Smooth muscle cell (in vitro differentiated cells): ENCODE measurements around the gene PUS3. TPM values are rescaled to one million over a fixed set of nuclear protein-coding genes. Genes with fewer than 3 reads are reported as not detected.

Experiments
- DNase-seq: peaks from one replicate; lab custom pipeline; 2025; ENCODE audit not compliant: unreplicated experiment; lab: John Stamatoyannopoulos, UW
- H2AFZ ChIP-seq: fragments of 200-600 bp; sonication (generic); 2 replicates; pipeline ENCODE4 v1.6.0; 2016; ENCODE audit warnings: antibody characterized with exemption, low read depth, mild to moderate bottlenecking
- H3F3A ChIP-seq: fragments of 200-600 bp; sonication (generic); 2 replicates; pipeline ENCODE4 v1.6.0; 2017; ENCODE audit warnings: antibody characterized with exemption, low read depth
- H3K27ac ChIP-seq: fragments of 200-600 bp; sonication (generic); 2 replicates; pipeline ENCODE4 v1.5.1; 2016; ENCODE audit warnings: low read depth, mild to moderate bottlenecking
- H3K27me3 ChIP-seq: fragments of 200-600 bp; sonication (generic); 2 replicates; pipeline ENCODE4 v1.6.1; 2016; ENCODE audit warnings: low read depth, mild to moderate bottlenecking
- H3K36me3 ChIP-seq: fragments of 200-600 bp; sonication (generic); 2 replicates; pipeline ENCODE4 v1.5.1; 2016; ENCODE audit warnings: low read depth
- H3K4me1 ChIP-seq: fragments of 200-600 bp; sonication (generic); 2 replicates; pipeline ENCODE4 v1.5.1; 2016; ENCODE audit warnings: low read depth
- H3K4me2 ChIP-seq: fragments of 200-600 bp; sonication (generic); 2 replicates; pipeline ENCODE4 v1.6.0; 2016; ENCODE audit warnings: mild to moderate bottlenecking
- H3K4me3 ChIP-seq: fragments of 200-600 bp; sonication (generic); 2 replicates; pipeline ENCODE4 v1.5.1; 2016; ENCODE audit warnings: mild to moderate bottlenecking
- H3K79me2 ChIP-seq: fragments of 200-600 bp; sonication (generic); 2 replicates; pipeline ENCODE4 v1.6.0; 2016; ENCODE audit warnings: low read depth, mild to moderate bottlenecking
- H3K9ac ChIP-seq: fragments of 200-600 bp; sonication (generic); 2 replicates; pipeline ENCODE4 v1.6.0; 2016; ENCODE audit warnings: low read depth
- H3K9me3 ChIP-seq: fragments of 200-600 bp; sonication (generic); replicated peaks from 2 replicates; pipeline ENCODE4 v1.5.1; 2016; ENCODE audit warnings: low read depth
- H4K20me1 ChIP-seq: fragments of 200-600 bp; sonication (generic); 2 replicates; pipeline ENCODE4 v1.6.0; 2016; ENCODE audit warnings: low read depth
- CTCF ChIP-seq: fragments of 200-600 bp; sonication (generic); IDR thresholded peaks from 2 replicates; pipeline ENCODE4 v1.5.1; 2017; ENCODE audit warnings: borderline replicate concordance, mild to moderate bottlenecking, antibody characterized with exemption; ENCODE audit not compliant: insufficient read depth, poor library complexity, severe bottlenecking
- WGBS: methylation state at CpG from one replicate; pipeline ENCODE4 v1.1.7; 2016; ENCODE audit warnings: low lambda C conversion rate; 5-methylcytosine and 5-hydroxymethylcytosine counted together
- polyA plus RNA-seq: library from polyadenylated mRNA; unstranded; fragments of >200 nt; fragmentation: Nextera tagmentation; extraction: Ambion mirVana; gene quantifications from 2 replicates; pipeline ENCODE4 v1.2.1, GENCODE V29; 2016
- total RNA-seq: library from RNA; depleted of rRNA; stranded (reverse); fragments of >200 nt; gene quantifications from 2 replicates; pipeline ENCODE4 v1.2.3, GENCODE V29; 2014

The PUS3 gene
- total and polyA plus RNA-seq, 2 experiments from 2014 or later: 12.2 to 20.3 TPM

GRCh38 chr11:125941267-125941618 lies 38.2 kb upstream of the PUS3 start:
- H3F3A ChIP-seq: no peaks in the 10 kb centered on the region
- H3K9me3 ChIP-seq: no peaks in the 10 kb centered on the region
- H3K4me1 ChIP-seq: peaks cover 3% of the 10 kb centered on the region
- H2AFZ ChIP-seq: no peak overlapping the region
- no peak for DNase-seq
- no peaks in the 10 kb centered on the region for H3K79me2 ChIP-seq
- H3K4me2 ChIP-seq: no peak overlapping the region
- H3K4me3 ChIP-seq: no peak overlapping the region
- no peak overlapping the region for H3K27ac ChIP-seq
- H4K20me1 ChIP-seq: no peaks in the 10 kb centered on the region
- no peak for TF ChIP-seq CTCF
- H3K9ac ChIP-seq: no peak overlapping the region
- 91% methylated on average over 4 of the region's 4 CpGs for WGBS
- H3K36me3 ChIP-seq: no peaks in the 10 kb centered on the region
- no peaks in the 10 kb centered on the region for H3K27me3 ChIP-seq

GRCh38 chr11:125940145-125940544 lies 37.1 kb upstream of the PUS3 start:
- Histone ChIP-seq H3K4me2 (no peak overlapping the region), H4K20me1 (no peaks in the 10 kb centered on the region), H3K4me1 (peaks cover 3% of the 10 kb centered on the region), H3K9ac (no peak overlapping the region), H3K79me2 (no peaks in the 10 kb centered on the region), H3K27me3 (no peaks in the 10 kb centered on the region), H2AFZ (no peak overlapping the region), H3F3A (no peaks in the 10 kb centered on the region), H3K36me3 (no peaks in the 10 kb centered on the region), H3K27ac (no peak overlapping the region), H3K9me3 (no peaks in the 10 kb centered on the region), H3K4me3 (no peak overlapping the region)
- WGBS: 97% methylated on average over 4 of the region's 4 CpGs
- DNase-seq: no peak
- TF ChIP-seq CTCF: no peak

- no peak overlapping the region for H2AFZ ChIP-seq
- no peak overlapping the region for H3K4me2 ChIP-seq
- peaks cover 3% of the 10 kb centered on the region for H3K4me1 ChIP-seq
- H3K36me3 ChIP-seq: no peaks in the 10 kb centered on the region
- WGBS: 61% methylated on average over 4 of the region's 4 CpGs
- no peak for TF ChIP-seq CTCF
- H3K9ac ChIP-seq: no peak overlapping the region
- no peaks in the 10 kb centered on the region for H4K20me1 ChIP-seq
- no peaks in the 10 kb centered on the region for H3K27me3 ChIP-seq
- H3K27ac ChIP-seq: no peak overlapping the region
- H3K9me3 ChIP-seq: no peaks in the 10 kb centered on the region
- H3K79me2 ChIP-seq: no peaks in the 10 kb centered on the region
- H3F3A ChIP-seq: no peaks in the 10 kb centered on the region
- no peak for DNase-seq
- H3K4me3 ChIP-seq: no peak overlapping the region
These were observed 36.1 kb upstream of the PUS3 start for GRCh38 chr11:125939081-125939521.

GRCh38 chr11:125938418-125938817 lies 35.4 kb upstream of the PUS3 start:
- Histone ChIP-seq H3K27ac (no peak overlapping the region), H3K9me3 (no peaks in the 10 kb centered on the region), H3K79me2 (no peaks in the 10 kb centered on the region), H4K20me1 (no peaks in the 10 kb centered on the region), H3K36me3 (no peaks in the 10 kb centered on the region), H3K9ac (no peak overlapping the region), H3K4me3 (no peak overlapping the region), H3K27me3 (no peaks in the 10 kb centered on the region), H2AFZ (no peak overlapping the region), H3K4me1 (peaks cover 3% of the 10 kb centered on the region), H3K4me2 (no peak overlapping the region), H3F3A (no peaks in the 10 kb centered on the region)
- no peak for DNase-seq
- WGBS: 95% methylated on average over 5 of the region's 5 CpGs
- TF ChIP-seq CTCF: no peak
